ENCODE measurements around the gene HAX1. TPM values are rescaled to one million over a fixed set of nuclear protein-coding genes. Genes with fewer than 3 reads are reported as not detected.
"Not testable (repeated sequence)": the region's sequence is repeated elsewhere in the genome, so short reads cannot be mapped to it uniquely, and the experiment has no call there.

Gene HAX1
- total RNA-seq, 2 donors from 2014 or later: 131 to 136 TPM

GRCh38 chr1:154258784-154259183, 13.6 kb upstream of the HAX1 start:
- Mint-ChIP-seq H3K4me3 (no peak overlapping the region), H3K36me3 (peaks cover 62% of the 10 kb centered on the region), H3K9me3 (no peaks in the 10 kb centered on the region), H3K27ac (peak overlapping the region in 1 of 2 donors; percentile 21), H3K4me1 (ENCODE audit: low read depth in 2 of 2) (peaks cover 2 to 6% of the 10 kb centered on the region in 2 donors), H3K27me3 (no peaks in the 10 kb centered on the region)
- ATAC-seq (no peak), DNase-seq (ENCODE audit: low spot score) (no peak)

- Mint-ChIP-seq H3K36me3 (peaks cover 52% of the 10 kb centered on the region), H3K4me3 (no peak overlapping the region)
Observed at GRCh38 chr1:154260127-154260526, 12.3 kb upstream of the HAX1 start.

DNA sequence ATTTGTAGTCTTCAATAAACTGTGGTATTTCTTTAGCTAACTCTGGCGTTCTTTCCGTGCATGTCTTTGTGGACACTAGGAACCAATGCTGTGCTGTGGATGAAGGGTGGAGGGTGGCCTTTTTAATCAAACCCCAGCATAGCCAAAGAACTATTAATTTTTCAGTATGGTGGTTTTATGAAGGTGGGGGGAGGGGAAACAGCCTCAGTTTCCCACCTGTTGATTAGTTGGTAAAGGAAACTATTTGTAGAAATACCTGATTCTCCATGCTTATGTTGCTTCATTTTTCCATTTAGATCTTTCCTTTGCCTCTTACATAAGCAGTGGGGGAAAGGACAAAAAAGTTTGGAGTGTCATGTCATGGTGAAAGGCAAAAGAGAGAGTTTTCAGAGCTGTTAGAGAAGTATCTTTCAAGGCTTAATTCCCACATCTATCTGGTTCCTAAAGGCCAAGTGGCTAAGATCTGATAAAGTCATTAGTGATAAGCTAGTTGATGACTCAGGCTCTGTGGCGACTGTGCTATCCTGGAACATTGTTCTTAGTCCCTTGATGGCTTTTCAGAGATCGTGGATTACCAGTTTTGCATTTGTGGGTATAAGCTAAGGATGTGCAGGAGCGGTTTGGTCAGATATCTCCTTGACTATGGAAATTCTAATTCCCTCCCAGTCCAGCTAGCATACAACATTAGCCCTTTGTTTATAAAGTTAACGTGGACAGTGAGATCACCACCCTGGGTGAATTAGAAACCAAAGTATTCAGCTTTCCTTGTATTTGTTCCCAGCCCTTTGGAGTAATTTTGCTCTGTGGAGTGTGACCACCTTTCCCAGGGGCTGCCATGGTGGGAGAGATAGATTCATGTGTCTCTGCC, 8.7 kb upstream of the HAX1 start:
- H3K9me3 Mint-ChIP-seq: no peaks in the 10 kb centered on the region
- peaks cover 7 to 24% of the 10 kb centered on the region in 2 donors for H3K4me1 Mint-ChIP-seq (ENCODE audit: low read depth in 2 of 2)
- H3K36me3 Mint-ChIP-seq: peaks cover 24% of the 10 kb centered on the region
- ATAC-seq (no peak), DNase-seq (ENCODE audit: low spot score) (no peak)
- peak overlapping the region; percentile 58 to 61 for H3K27ac Mint-ChIP-seq
- H3K4me3 Mint-ChIP-seq: no peak overlapping the region
- no peaks in the 10 kb centered on the region for H3K27me3 Mint-ChIP-seq

More at GRCh38 chr1:154260127-154260526, 12.3 kb upstream of the HAX1 start:
- H3K27ac Mint-ChIP-seq: no peak overlapping the region
- no peaks in the 10 kb centered on the region for H3K9me3 Mint-ChIP-seq
- no peak for ATAC-seq
- peaks cover 4 to 16% of the 10 kb centered on the region in 2 donors for H3K4me1 Mint-ChIP-seq (ENCODE audit: low read depth in 2 of 2)
- H3K27me3 Mint-ChIP-seq: no peaks in the 10 kb centered on the region
- DNase-seq (ENCODE audit: low spot score): no peak

GRCh38 chr1:154264454-154264853, 8.0 kb upstream of the HAX1 start:
- Mint-ChIP-seq H3K4me1 (ENCODE audit: low read depth in 2 of 2) (peaks cover 7 to 24% of the 10 kb centered on the region in 2 donors), H3K9me3 (no peaks in the 10 kb centered on the region), H3K27me3 (no peaks in the 10 kb centered on the region), H3K36me3 (peaks cover 22% of the 10 kb centered on the region), H3K4me3 (no peak overlapping the region), H3K27ac (peak overlapping the region; percentile 58 to 61)
- DNase-seq (ENCODE audit: low spot score) (no peak), ATAC-seq (no peak)

GRCh38 chr1:154265586-154265985, 6.8 kb upstream of the HAX1 start:
- Mint-ChIP-seq H3K27ac (peak overlapping the region; percentile 58 to 61), H3K27me3 (no peaks in the 10 kb centered on the region), H3K36me3 (peaks cover 21% of the 10 kb centered on the region), H3K9me3 (no peaks in the 10 kb centered on the region), H3K4me3 (no peak overlapping the region), H3K4me1 (ENCODE audit: low read depth in 2 of 2) (peaks cover 10 to 29% of the 10 kb centered on the region in 2 donors)
- DNase-seq (ENCODE audit: low spot score) (no peak), ATAC-seq (peak in 1 of 2 donors; percentile 63)

DNA sequence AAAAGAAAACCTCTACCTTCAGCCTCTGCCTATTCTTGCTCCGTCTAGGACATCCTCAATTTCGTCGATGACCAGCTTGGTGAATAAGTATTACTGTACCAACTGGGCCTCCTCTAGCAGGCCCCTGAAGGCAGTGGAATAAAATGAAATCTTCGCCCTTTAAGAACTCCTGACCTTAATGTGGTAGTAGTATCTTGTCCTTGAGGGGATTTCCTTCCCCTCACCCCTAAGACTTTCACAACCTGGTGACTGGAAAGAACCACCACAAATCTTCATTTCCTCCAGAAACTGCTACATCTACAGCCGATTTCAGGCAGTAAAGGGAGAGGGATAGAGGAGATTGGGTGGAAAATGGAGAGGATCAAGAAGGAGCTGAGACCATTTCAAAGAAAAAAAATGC, 1.6 kb upstream of the HAX1 start:
- no peak for ATAC-seq
- H3K36me3 Mint-ChIP-seq: peaks cover 18% of the 10 kb centered on the region
- no peaks in the 10 kb centered on the region for H3K9me3 Mint-ChIP-seq
- no peaks in the 10 kb centered on the region for H3K27me3 Mint-ChIP-seq
- DNase-seq (ENCODE audit: low spot score): no peak
- peak overlapping the region; percentile 100 for H3K27ac Mint-ChIP-seq
- H3K4me3 Mint-ChIP-seq: peak overlapping the region; percentile 98
- peaks cover 30 to 47% of the 10 kb centered on the region in 2 donors for H3K4me1 Mint-ChIP-seq (ENCODE audit: low read depth in 2 of 2)

- Mint-ChIP-seq H3K4me1 (ENCODE audit: low read depth in 2 of 2) (peaks cover 30 to 46% of the 10 kb centered on the region in 2 donors), H3K9me3 (no peaks in the 10 kb centered on the region), H3K36me3 (peaks cover 18% of the 10 kb centered on the region), H3K27me3 (no peaks in the 10 kb centered on the region), H3K27ac (peak overlapping the region; percentile 100), H3K4me3 (peak overlapping the region; percentile 98)
- ATAC-seq: no peak
- no peak for DNase-seq (ENCODE audit: low spot score)
Observed at GRCh38 chr1:154272999-154273563, 652 bp downstream of the HAX1 start.

DNA sequence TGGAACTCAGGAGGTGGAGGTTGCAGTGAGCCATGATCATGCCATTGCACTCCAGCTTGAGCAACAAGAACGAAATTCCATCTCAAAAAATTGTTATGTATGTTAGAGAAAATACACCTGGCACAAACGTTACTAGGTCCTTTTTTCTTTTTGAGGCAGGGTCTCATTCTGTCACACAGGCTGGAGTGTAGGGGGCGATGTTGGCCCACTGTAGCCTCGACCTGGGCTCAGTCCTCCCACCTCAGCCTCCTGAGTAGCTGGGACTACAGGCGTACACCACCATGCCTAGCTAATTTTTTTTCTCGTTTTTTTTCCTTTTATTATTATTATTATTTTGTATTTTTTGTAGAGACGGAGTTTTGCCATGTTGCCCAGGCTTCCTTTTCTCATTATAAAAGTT, 4.4 kb downstream of the HAX1 start:
- no peak overlapping the region for H3K4me3 Mint-ChIP-seq
- no peak overlapping the region for H3K27ac Mint-ChIP-seq
- peaks cover 18 to 30% of the 10 kb centered on the region in 2 donors for H3K4me1 Mint-ChIP-seq (ENCODE audit: low read depth in 2 of 2)
- no peaks in the 10 kb centered on the region for H3K9me3 Mint-ChIP-seq
- peaks cover 10% of the 10 kb centered on the region for H3K36me3 Mint-ChIP-seq
- H3K27me3 Mint-ChIP-seq: no peaks in the 10 kb centered on the region
- DNase-seq (ENCODE audit: low spot score) (no peak), ATAC-seq (no peak)

DNA sequence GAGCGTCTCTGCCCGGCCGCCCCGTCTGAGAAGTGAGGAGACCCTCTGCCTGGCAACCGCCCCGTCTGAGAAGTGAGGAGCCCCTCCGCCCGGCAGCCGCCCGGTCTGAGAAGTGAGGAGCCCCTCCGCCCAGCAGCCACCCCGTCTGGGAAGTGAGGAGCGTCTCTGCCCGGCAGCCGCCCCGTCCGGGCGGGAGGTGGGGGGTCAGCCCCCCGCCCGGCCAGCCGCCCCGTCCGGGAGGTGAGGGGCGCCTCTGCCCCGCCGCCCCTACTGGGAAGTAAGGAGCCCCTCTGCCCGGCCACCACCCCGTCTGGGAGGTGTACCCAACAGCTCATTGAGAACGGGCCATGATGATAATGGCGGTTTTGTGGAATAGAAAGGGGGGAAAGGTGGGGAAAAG, 15.2 kb downstream of the HAX1 start:
- H3K27ac Mint-ChIP-seq; H3K9me3 Mint-ChIP-seq; H3K4me3 Mint-ChIP-seq; ATAC-seq; H3K36me3 Mint-ChIP-seq; DNase-seq (ENCODE audit: low spot score); H3K4me1 Mint-ChIP-seq (ENCODE audit: low read depth in 2 of 2): not testable (repeated sequence)
- peaks cover 16 to 17% of the 10 kb centered on the region in 2 donors for H3K27me3 Mint-ChIP-seq

DNA sequence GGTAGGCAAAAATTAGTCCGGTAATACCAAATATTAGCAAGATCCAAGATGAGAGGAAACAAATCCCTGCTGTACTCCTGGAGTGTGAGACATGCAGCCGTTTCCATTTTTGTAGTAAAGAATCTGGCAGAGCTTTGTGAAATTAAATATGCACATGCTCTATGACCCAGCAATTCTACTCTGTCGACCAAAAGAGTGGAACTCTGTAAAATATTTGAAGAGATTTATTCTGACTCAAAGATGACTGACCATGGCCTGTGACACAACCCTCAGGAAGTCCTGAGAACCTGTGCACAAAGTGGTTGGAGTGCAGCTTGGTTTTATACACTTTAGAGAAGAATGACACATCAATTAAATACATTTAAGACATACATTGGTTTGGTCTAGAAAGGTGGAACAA, 16.2 kb downstream of the HAX1 start:
- H3K9me3 Mint-ChIP-seq: peaks cover 3% of the 10 kb centered on the region
- peaks cover 8% of the 10 kb centered on the region for H3K36me3 Mint-ChIP-seq
- DNase-seq (ENCODE audit: low spot score) (no peak), ATAC-seq (no peak)
- peaks cover 17 to 19% of the 10 kb centered on the region in 2 donors for H3K27me3 Mint-ChIP-seq
- H3K4me1 Mint-ChIP-seq (ENCODE audit: low read depth in 2 of 2): no peaks in the 10 kb centered on the region
- no peak overlapping the region for H3K4me3 Mint-ChIP-seq
- no peak overlapping the region for H3K27ac Mint-ChIP-seq

DNA sequence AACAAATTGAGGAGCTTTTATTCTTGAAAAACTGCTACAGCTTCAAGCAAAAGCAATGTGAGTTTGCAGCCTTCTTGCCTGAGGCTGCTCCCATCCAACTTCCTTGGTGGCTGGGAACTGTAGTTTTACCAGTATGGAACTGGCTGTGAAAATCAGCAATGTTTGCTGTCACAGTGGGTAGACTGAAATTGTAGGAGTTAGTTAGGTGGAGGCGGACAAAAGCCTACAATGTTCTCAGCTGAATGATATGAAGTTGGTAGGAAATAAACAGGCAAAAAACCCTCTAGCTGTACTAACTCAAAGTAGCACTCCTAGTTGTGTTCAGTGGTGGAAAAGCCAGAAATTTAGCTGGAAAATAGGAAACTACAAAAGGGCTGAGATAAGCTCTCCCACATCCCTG, 18.5 kb downstream of the HAX1 start:
- DNase-seq (ENCODE audit: low spot score): no peak
- H3K4me1 Mint-ChIP-seq (ENCODE audit: low read depth in 2 of 2): no peaks in the 10 kb centered on the region
- H3K27ac Mint-ChIP-seq: no peak overlapping the region
- H3K36me3 Mint-ChIP-seq: peaks cover 20% of the 10 kb centered on the region
- peaks cover 6% of the 10 kb centered on the region for H3K9me3 Mint-ChIP-seq
- peaks cover 17 to 19% of the 10 kb centered on the region in 2 donors for H3K27me3 Mint-ChIP-seq
- ATAC-seq: no peak
- H3K4me3 Mint-ChIP-seq: no peak overlapping the region

GRCh38 chr1:154295408-154296235, 23.2 kb downstream of the HAX1 start:
- Mint-ChIP-seq H3K4me1 (ENCODE audit: low read depth in 2 of 2) (no peaks in the 10 kb centered on the region), H3K27ac (no peak overlapping the region), H3K36me3 (peaks cover 20% of the 10 kb centered on the region), H3K27me3 (peaks cover 9 to 14% of the 10 kb centered on the region in 2 donors), H3K9me3 (peaks cover 6% of the 10 kb centered on the region), H3K4me3 (no peak overlapping the region)
- DNase-seq (ENCODE audit: low spot score) (no peak), ATAC-seq (no peak)

- Mint-ChIP-seq H3K27me3 (peaks cover 0 to 7% of the 10 kb centered on the region in 2 donors), H3K4me3 (no peak overlapping the region), H3K9me3 (no peaks in the 10 kb centered on the region), H3K36me3 (no peaks in the 10 kb centered on the region), H3K4me1 (ENCODE audit: low read depth in 2 of 2) (no peaks in the 10 kb centered on the region), H3K27ac (no peak overlapping the region)
- no peak for ATAC-seq
- DNase-seq (ENCODE audit: low spot score): no peak
Observed at GRCh38 chr1:154301582-154301981, 29.2 kb downstream of the HAX1 start.
